HFFc6 (cell line): ENCODE measurements around the gene RPS3. TPM values are rescaled to one million over a fixed set of nuclear protein-coding genes. Genes with fewer than 3 reads are reported as not detected.
A peak's percentile ranks its signal among the peaks of the same experiment; 100 is the strongest.

Experiments used
- DNase-seq: peaks from one replicate; pipeline ENCODE4 v3.0.0-alpha.2; 2018
- H3K27ac Mint-ChIP-seq: 2 replicates; pipeline ENCODE4 v1.8.0; 2020; ENCODE audit warnings: mild to moderate bottlenecking, mixed read lengths
- H3K27me3 Mint-ChIP-seq: 2 replicates; pipeline ENCODE4 v1.8.0; 2021; ENCODE audit warnings: mild to moderate bottlenecking, moderate library complexity, mixed read lengths; ENCODE audit not compliant: insufficient read depth
- H3K36me3 Mint-ChIP-seq: 2 replicates; pipeline ENCODE4 v1.8.0; 2021; ENCODE audit warnings: low read depth, mixed read lengths
- H3K4me1 Mint-ChIP-seq: 2 replicates; pipeline ENCODE4 v1.8.0; 2020; ENCODE audit warnings: low read depth, mixed read lengths
- H3K4me3 Mint-ChIP-seq: 2 replicates; pipeline ENCODE4 v1.8.0; 2020; ENCODE audit warnings: mild to moderate bottlenecking, moderate library complexity, mixed read lengths
- H3K9me3 Mint-ChIP-seq: 2 replicates; pipeline ENCODE4 v1.8.0; 2020; ENCODE audit warnings: mild to moderate bottlenecking, mixed read lengths
- CTCF ChIP-seq: fragments of 200-600 bp; sonication (generic); IDR thresholded peaks from 2 replicates; pipeline ENCODE4 v1.5.0; 2021; ENCODE audit warnings: antibody characterized with exemption, mild to moderate bottlenecking
- total RNA-seq, 6 experiments: library from RNA; stranded (reverse); fragmentation: NEBNext Ultra II Directional; extraction: Animal tissue kit (Norgen Biotek cat#: 25700); gene quantifications; 2 replicates in 1 of 6; 3 replicates in 5 of 6; pipeline ENCODE4 v1.2.3, GENCODE V29; 2021

RPS3 gene
- total RNA-seq, 6 experiments from 2014 or later: 1,897 to 2,167 (median 1,932) TPM

GRCh38 chr11:75420224-75421034 lies 21.1 kb downstream of the RPS3 start:
- Mint-ChIP-seq H3K27ac (peak overlapping the region; percentile 13; the same call in 1 of the 2 replicates), H3K4me3 (no peak overlapping the region), H3K9me3 (no peaks in the 10 kb centered on the region), H3K4me1 (peaks cover 23% of the 10 kb centered on the region), H3K27me3 (no peaks in the 10 kb centered on the region; the same call in 1 of the 2 replicates), H3K36me3 (no peaks in the 10 kb centered on the region)
- DNase-seq: no peak
- no peak for TF ChIP-seq CTCF

GRCh38 chr11:75421035-75421602 lies 21.8 kb downstream of the RPS3 start:
- H3K4me1 Mint-ChIP-seq: peaks cover 23% of the 10 kb centered on the region
- no peak for TF ChIP-seq CTCF
- H3K9me3 Mint-ChIP-seq: no peaks in the 10 kb centered on the region
- no peak overlapping the region for H3K27ac Mint-ChIP-seq
- DNase-seq: no peak
- H3K4me3 Mint-ChIP-seq: no peak overlapping the region
- H3K36me3 Mint-ChIP-seq: no peaks in the 10 kb centered on the region
- H3K27me3 Mint-ChIP-seq: no peaks in the 10 kb centered on the region; the same call in 1 of the 2 replicates

- H3K27me3 Mint-ChIP-seq: no peaks in the 10 kb centered on the region; the same call in 1 of the 2 replicates
- no peaks in the 10 kb centered on the region for H3K9me3 Mint-ChIP-seq
- TF ChIP-seq CTCF: no peak
- no peak for DNase-seq
- H3K36me3 Mint-ChIP-seq: no peaks in the 10 kb centered on the region
- H3K27ac Mint-ChIP-seq: no peak overlapping the region
- H3K4me1 Mint-ChIP-seq: peaks cover 23% of the 10 kb centered on the region
- H3K4me3 Mint-ChIP-seq: no peak overlapping the region
These were observed 22.6 kb downstream of the RPS3 start for GRCh38 chr11:75421902-75422247.

GRCh38 chr11:75422248-75423231 lies 23.2 kb downstream of the RPS3 start:
- no peaks in the 10 kb centered on the region for H3K9me3 Mint-ChIP-seq
- H3K4me1 Mint-ChIP-seq: peaks cover 23% of the 10 kb centered on the region
- no peak overlapping the region for H3K4me3 Mint-ChIP-seq
- no peaks in the 10 kb centered on the region for H3K36me3 Mint-ChIP-seq
- TF ChIP-seq CTCF: no peak
- no peak overlapping the region for H3K27ac Mint-ChIP-seq
- H3K27me3 Mint-ChIP-seq: no peaks in the 10 kb centered on the region; the same call in 1 of the 2 replicates
- no peak for DNase-seq

- Mint-ChIP-seq H3K9me3 (no peaks in the 10 kb centered on the region), H3K4me1 (peaks cover 12% of the 10 kb centered on the region), H3K27ac (no peak overlapping the region), H3K27me3 (peaks cover 6% of the 10 kb centered on the region), H3K36me3 (no peaks in the 10 kb centered on the region), H3K4me3 (no peak overlapping the region)
- no peak for TF ChIP-seq CTCF
- DNase-seq: no peak
These were observed 24.4 kb downstream of the RPS3 start for GRCh38 chr11:75423721-75424120.
